Fibroblast of lung (primary cell): ENCODE measurements around the gene CATSPERZ.

Source experiments
- CTCF ChIP-seq, 2 donors: IDR thresholded peaks in 1 of 2; conservative IDR thresholded peaks in 1 of 2; 1 replicate in 1 of 2; 2 replicates in 1 of 2; pipeline ENCODE4 v1.5.1; 2011 to 2012; ENCODE audit warnings: low read length in 2 of 2, control low read depth in 1 of 2, inconsistent platforms in 1 of 2, low read depth in 1 of 2, mild to moderate bottlenecking in 1 of 2
- EZH2 ChIP-seq: IDR thresholded peaks from 2 replicates; pipeline ENCODE4 v1.5.1; 2012; ENCODE audit warnings: low read length, control low read depth, mild to moderate bottlenecking; ENCODE audit errors: missing control alignments

- TF ChIP-seq CTCF (conservative IDR thresholded peaks at IDR 0.05 in 1 of 2, IDR thresholded peaks at IDR 0.05 in 1 of 2; ENCODE audit: low read depth in 1 of 2, low read length in 2 of 2): no peak
- TF ChIP-seq EZH2: no peak
Measured at GRCh38 chr11:64267207-64267945, 32.8 kb upstream of the CATSPERZ start.
